HG02943 (cell line): ENCODE results near the gene TMEM82.

Experiments used
- ATAC-seq: cut with Tn5 transposase; IDR thresholded peaks from one replicate; pipeline ENCODE4 v1.9.1; 2021; ENCODE audit warnings: mild to moderate bottlenecking, low read depth, moderate library complexity; ENCODE audit not compliant: unreplicated experiment

The TMEM82 gene

DNA sequence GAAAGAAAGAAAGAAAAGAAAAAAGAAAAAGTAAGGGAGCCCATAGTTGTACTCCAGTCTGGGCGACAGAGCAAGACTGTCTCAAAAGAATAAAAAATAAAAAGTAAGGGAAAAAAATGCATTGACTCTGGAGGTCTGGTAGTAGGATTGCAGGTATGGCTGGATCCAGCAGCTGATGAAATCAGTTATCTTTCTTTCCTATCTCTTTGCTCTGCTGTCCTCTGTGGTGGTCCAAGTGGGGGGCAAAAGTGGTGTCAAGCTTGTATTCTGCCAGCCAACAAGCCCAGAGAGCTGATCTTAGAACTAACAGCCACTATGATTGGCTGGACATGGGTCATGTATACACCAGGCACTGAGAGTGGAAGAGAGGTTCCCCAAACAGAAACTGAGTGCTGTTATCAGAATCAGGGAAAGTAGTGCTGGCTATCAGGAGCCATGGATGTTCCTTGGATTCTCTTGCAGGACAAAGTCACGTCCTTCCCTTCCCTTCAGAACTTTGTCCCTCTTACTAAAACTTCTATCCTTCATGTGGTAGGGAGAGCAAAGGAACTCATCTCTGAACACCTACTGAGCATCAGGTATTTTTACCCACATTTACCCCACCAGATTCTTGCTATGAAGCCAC is 12.8 kb downstream of the TMEM82 start:
- no peak for ATAC-seq

DNA sequence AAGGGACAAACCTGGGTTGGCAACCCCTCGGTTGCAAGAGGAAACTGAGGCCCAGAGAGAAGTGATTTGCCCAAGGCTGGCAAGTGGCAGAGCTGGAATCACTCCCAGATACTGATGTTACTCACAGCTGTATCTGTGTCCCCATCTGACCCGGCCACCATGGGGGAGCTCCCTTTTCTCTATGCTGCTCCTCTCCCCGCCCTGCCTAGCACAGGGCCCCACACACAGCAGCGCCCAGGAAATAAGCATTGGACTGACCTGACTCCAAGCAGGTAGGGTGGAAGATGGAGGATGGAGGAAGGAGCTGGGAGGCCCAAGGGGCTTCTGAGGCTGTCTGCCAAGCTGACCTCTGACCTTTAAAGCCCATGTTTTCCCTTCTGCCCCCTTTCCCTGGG is 13.3 kb downstream of the TMEM82 start:
- no peak for ATAC-seq

DNA sequence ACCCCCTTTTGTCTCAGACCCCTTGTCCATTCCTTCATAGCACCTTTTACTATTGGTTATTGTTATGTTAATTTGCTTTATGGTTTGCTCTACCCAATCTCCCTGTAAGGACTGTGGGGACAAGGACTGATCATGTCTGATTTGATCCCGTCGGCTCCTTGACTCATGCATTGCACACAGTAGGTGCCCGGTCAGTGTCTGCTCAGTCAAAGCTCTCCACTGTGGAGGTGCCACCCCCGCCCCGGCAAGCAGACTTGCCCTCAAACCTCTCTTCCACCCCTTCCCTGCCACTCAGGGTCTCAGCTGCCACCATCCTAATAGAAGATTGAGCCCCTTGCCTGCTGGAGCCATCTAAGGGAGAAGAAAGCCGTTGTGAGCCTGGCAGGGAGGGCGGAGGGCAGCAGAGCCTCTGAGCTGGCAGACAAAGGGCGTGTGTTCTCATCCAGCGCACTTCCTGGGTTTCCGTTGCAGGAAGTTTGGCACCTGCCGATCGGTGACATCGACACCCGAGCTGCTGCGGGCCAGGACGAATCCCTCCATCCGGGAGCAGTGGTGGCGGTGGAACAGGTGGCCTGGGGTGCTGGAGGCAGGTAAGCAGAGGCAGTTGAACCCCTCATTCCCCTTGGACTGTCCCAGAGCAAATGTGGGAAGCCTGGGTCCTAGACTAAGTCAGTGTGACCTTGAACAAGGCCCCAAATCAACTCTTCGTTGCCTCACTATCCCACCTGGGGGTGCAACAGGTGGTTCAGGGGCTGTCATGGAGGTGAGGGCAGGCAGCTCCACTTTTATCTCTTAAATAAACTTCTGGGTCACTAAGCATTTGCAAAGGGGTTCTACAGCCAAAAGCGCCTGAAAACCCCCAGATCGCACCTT is 14.1 kb downstream of the TMEM82 start:
- no peak for ATAC-seq

DNA sequence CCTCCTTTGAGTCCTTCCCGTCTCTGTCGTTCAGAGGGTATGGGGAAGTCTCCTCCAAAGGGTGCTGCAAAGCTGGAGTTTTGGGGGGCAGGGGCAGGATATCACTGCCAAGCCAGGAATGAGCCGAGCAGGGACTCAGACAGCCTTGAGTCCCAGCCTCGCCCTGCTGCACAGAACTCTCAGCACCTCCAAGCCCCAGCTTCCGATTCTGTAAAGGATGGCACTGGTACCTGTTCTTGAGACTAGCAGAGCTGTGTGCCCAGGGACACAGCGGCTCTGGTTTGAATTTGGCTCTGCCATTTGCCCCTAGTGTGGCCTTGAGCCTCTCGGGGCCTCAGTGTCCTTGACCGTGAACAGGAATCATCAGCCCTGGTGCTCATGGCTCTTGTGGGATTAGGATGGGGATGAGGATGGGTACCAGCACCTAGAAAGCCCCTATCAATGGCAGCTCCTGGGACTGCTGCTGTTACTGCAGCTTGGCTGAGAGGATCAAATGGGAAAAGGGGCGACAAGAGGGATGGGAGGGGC is 14.8 kb downstream of the TMEM82 start:
- no peak for ATAC-seq

DNA sequence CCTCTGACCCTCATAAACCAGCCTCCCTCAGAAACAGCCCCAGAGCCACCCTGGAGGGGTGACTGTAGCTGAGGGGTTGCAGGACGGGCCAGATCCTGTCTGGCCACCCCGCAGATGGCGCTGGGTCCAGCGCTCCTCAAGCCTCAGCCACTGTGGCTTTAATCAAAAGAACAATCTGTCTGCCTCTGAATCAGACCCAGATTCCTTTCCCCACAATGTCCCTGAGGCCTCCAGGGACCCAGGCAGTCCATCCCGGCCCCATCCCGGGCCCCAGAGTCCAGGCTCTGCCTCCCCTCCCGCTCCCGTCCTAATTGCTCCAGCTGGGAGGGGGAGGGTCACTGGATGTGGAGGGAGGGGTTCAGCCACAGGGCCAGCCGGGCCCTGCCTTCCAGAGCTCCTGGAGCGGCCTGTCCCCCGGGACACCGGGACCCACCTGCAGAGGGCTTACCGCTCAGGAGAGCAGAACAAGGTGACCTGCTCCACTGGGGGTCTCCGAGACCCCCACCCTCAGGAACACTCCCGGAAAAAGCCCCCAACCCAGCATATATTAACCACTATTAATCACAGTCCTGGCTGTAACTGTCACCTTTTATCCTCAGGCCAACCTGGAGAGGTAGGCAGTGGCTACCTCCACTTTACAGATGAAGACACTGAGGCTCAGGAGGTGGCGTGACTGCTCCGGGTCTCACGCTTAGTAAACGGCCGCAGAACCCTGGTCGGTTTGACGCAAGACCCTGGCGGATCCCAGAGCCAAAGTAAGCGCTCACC is 15.5 kb downstream of the TMEM82 start:
- ATAC-seq, result no peak

DNA sequence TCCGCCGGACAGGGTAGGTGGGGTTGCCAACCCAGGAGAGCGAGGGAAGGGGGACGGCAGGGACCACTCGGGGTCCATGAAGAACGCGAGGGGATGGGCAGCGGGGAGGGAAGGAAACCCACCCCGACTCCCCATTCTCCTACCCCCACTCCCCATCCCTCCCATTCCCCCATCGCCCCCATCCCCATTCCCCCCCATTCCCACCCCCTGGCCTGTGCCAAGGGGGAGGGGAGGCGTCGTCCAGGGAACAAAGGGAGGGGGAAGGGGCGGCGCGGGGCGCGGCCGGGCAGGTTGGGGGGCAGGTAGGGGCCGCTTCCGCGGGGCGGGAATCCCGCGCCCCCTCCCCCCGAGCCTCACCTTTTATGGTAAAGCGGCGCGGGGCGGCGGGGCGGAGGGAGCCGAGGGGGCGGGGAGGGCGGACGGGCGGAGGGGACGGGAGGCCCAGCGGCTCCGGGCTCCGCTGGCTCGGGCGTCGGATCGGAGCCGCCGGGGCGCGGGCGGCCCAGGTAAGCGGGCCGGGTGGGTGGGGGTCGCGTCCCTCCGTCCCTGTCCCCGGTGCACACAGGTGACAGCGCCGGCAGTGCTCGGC is 16.1 kb downstream of the TMEM82 start, which contains the start of gene FBLIM1:
TSS of gene FBLIM1 (plus strand) at position 453 of the 589 bp plus-strand sequence. CDS start 6,189 bp downstream, outside the sequence.
- ATAC-seq, result no peak

DNA sequence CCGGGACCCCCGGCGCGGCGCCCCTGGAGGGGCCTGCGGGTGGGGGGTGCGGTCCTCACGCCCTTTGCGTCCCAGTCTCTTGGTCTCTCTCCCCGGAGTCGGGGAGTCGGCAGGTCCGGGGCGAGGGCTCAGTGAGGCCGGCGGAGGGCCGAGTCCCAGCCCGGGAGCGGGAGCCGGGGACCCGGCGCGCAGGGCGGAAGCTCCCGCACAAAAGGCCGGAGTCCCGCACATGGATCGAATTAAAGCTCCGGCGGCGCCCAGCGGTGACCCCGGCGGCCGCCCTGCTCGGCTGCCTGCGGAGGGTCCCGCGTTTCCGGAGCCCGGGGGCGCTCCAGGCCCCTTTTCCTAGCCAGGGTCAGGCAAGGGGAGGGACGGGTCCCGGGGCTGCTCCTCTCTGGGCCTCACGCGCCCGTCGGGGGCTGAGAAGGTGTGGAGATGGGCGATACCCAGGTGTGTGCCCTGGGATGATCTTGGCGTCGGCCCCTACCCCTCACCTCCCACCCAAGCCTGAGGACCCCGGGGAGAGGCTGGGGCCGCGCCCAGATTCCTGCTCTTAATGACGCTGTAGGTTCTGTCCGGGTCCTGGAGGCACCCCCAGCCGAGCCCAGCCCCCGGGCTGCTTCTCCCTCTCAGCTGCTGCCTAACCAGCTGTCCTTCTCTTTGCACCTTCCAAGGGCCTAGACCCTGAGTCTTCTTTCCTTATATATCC is 16.8 kb downstream of the TMEM82 start:
- no peak for ATAC-seq

DNA sequence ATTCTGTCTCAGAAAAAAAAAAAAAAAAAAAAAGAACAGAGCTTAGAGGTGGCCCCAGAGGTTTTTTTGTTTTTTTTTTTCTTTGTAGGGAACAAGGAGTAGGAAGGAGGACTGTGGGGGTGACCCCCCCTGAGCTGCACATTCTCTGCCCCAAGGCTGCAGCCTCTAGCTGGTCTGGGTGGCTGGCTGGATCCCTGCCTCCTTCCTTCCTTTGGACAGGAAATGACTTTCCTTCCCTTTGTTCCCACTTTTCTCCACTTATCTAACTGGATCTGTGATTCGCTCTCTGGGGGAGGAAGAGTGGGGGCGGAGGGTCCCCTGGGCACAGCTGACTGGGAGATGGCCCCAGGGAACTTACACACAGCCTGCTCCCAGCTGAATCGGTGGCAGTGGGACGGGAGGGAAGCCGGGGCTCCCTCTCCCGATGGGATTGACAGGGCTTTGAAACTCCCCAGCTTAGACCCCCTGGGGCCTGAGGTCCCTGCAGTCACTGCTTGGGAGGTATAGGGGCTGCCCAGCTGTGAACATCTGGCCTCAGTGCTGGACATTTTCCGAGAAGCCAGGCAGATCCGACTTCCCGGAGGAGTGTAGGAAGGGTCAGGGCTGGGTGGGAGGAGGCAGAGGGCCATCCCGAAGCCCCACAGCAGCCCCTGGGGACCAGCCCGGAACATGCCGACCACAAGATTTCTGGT is 18.4 kb downstream of the TMEM82 start:
- ATAC-seq, result no peak

DNA sequence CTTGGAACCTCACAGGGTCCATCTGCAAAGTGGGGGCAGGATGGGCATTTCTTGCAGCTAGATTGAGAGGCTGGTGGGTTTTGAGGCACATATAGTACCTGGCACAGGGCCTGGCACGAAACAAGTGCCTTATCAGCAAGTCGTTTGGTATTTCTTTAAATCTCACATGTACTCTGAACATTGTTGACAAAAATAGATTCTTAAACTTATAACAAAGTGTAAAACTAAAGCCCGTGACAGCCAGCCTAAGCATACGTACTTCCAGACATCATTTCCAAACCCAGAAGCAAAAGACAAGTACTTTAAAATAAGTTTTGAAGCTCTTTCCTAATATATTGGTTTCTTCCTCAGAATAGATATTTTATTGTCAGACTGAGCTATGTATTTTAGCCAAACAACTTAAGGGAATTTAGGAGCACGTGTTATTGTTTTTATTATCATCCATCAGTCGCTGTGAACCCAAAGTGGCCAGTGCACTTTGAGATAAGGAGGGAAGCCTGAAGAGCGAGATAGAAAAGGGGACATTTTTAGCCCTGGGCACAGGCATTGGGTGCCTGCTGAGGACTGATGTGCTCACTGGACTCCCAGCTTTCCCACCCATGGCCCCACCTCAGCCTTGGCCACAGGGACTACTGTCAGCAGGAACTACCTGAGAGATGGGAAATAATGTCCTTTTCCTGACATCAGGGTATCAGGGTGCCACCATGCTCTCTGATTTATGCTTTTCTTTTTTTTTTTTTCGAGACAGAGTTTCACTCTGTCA is 19.2 kb downstream of the TMEM82 start:
- ATAC-seq, result no peak

DNA sequence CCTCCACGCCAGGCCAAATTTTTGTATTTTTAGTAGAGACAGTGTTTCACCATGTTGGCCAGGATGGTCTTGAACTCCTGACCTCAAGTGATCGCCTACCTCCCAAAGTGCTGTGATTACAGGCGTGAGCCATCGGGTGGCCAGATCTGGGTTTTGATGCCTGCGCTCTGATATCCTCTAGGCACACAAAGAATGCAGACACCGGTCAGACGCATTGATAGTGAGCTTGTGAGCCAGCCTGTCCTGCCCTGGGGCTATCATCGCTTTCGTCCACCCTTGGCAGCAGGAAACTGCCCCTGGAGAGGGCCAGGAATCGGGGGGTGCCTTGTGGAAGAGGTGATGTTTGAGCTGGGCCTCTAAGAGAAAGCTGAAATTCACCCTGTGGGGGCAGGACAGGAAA is 20.2 kb downstream of the TMEM82 start:
- ATAC-seq, result no peak

DNA sequence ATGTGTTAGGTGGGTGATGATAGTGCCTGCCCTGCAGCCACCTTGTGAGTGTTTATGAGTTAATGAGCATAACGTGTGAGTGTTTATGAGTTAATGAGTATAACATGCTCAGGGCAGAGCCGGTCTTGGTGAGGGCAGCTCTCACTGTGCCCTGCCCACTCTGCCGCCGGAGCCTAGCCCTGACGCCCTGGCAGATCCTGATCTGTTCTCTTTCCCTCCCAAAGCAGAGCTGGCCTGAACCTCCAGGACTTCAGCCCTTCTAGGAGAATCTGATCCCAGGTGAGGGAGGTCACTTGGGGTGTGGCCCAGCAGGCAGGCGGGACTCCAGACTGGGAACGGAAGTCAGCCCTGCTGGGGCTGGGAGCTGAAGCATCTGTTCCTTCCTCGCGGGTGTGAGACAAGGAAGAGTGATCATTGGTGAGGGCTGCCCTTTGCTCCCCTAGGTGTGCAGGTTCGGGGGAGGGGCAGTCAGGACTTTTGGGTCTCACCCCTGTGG is 22.0 kb downstream of the TMEM82 start:
- no peak for ATAC-seq

DNA sequence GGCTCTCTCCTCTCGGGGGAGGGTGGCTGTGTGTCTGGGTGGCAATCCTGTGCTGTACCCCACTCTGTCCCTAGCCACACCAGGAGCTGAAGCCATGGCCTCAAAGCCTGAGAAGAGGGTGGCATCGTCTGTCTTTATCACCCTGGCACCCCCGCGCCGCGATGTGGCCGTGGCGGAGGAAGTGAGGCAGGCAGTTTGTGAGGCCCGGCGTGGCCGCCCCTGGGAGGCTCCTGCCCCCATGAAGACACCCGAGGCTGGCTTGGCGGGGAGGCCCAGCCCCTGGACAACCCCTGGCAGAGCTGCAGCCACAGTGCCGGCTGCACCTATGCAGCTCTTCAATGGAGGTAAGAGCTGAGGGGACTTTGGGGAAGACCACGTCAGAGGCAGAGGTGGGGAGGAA is 22.6 kb downstream of the TMEM82 start:
- ATAC-seq, result no peak

DNA sequence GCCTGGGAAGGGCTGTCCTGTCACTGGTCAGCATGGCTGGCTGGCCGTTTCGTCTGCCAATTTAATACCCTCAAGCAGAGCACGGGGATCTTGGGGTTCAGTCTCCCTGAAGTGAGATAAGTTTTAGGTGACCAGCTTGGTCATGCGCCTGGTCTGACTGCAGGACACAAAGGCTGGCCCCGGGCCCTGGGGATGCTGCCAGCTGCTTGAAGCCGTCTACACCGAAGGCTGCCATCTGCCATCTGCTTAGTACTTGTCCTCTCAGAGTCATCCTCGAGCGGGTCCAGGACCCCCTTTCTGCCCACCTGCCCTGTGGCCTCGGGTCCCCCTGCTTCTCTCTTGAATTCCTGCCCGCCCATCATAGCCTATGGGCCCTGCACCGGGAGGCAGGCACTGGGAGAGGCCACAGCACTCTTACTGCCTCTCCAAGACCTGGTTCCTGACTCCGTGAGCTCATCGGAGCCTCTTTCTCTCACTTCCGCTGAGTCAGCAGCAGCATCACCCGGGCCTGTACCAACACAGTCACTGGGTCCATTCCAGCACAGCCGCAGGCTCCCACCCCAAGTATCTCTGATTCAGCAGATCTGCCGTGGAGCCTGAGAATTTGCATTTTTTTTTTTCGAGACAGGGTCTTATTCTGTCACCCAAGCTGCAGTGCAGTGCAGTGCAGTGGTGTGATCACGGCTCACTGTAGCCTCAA is 23.3 kb downstream of the TMEM82 start:
- ATAC-seq, result no peak

DNA sequence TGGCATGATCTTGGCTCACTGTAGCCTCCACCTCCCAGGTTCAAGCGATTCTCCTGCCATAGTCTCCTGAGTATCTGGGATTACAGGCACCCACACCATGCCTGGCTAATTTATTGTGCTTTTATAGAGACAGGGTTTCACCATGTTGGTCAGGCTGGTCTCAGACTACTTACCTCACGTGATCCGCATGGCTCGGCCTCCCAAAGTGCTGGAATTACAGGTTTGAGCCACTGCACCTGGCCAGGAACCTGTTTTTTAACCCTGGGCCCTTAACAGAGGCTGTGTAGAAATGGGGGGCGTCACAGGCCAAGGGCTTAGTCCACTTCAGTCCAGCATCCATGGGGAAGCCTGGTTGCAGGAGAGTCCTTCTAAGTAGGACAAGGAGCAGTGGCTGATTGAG is 25.6 kb downstream of the TMEM82 start:
- no peak for ATAC-seq

DNA sequence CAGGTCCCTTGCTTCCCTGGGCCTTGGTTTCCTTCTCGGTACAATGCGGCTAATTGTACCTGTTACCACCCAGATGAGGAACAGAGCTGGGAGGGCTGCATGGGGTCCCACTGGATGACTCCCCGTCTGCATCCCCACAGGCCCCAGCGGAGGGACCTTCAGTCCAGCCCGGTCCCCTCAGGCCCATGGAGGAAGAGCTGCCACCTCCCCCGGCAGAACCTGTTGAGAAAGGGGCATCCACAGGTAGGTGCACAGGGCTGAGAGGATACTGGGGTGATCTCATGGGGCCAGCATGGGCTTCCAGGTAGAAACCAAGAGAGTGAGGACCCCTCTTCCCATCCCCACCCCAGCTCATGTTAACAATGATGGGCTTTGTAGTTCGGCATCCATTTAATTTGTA is 26.1 kb downstream of the TMEM82 start:
- ATAC-seq, result no peak

DNA sequence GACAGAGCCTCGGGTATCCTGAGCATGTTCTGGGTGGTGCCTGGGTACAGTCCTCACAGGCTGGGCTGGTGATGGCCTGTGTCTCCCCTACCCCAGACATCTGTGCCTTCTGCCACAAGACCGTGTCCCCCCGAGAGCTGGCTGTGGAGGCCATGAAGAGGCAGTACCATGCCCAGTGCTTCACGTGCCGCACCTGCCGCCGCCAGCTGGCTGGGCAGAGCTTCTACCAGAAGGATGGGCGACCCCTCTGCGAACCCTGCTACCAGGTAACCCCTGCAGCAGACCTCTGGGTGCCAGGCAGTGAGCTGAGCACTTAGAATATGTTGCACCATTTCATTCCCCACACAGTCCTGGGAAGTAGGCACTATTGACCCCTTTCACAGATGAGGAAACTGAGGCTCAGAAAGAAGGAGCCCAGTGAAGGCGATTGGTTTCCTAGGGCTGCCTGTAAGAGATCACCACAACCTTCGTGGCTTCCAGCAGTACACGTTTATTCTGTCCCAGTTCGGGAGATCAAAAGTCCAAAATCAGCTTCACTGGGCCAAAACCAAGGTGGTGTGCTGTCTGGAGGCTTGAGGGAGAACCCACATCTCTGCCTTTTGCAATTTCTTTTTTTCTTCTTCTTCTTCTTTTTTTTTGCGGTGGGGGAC is 28.1 kb downstream of the TMEM82 start:
- ATAC-seq, result no peak

DNA sequence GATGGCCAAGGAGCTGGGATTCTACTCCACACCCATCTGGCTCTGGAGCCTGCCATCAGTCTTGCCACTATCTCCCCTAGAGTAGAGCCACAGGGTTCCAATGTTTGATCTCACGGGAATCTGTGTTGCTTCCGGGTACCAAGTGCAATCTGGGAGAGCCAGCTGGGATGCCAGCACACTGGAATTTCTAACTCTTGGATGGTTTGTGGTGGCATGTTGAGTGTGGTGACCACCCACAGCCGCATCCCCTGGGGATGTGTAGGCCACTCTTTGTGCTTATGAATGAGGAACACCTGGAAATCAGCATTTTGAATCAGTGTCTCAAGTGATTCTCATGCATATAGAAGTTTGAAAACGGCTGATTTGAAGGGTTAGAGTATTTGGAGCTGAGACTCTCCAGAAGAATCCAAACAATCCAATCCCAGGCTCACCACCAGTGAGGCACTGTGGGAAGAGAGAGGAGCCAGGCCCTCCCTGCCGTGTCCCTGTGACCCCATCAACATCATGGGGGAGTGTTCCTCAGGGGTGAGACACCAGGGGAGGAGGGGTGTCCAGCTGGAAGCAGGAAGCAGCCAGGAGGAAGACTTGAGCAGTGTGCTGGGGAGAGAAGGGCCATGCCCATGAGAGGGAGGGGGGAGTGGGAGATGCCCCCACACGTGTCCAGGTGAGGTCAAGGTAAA is 29.7 kb downstream of the TMEM82 start:
- no peak for ATAC-seq
